Coronary artery (tissue), 2 donors: ENCODE data around the gene EFCAB5.
"Not testable (repeated sequence)": the region's sequence is repeated elsewhere in the genome, so short reads cannot be mapped to it uniquely, and the experiment has no call there.

Experiments
- DNase-seq: peaks from one replicate; pipeline ENCODE4 v3.0.0-alpha.2; 2017; ENCODE audit warnings: low spot score
- H3K27ac ChIP-seq, 2 donors: fragments of 200-600 bp; sonication (generic); one replicate each; pipeline ENCODE4 v1.5.1; 2016 to 2019
- H3K4me3 ChIP-seq: fragments of 200-600 bp; sonication (generic); 2 replicates; pipeline ENCODE4 v1.5.1; 2016; ENCODE audit warnings: mild to moderate bottlenecking, moderate library complexity
- CTCF ChIP-seq: fragments of 200-600 bp; sonication (generic); IDR thresholded peaks from one replicate; pipeline ENCODE4 v1.5.1; 2019; ENCODE audit warnings: antibody characterized with exemption

EFCAB5 gene

DNA sequence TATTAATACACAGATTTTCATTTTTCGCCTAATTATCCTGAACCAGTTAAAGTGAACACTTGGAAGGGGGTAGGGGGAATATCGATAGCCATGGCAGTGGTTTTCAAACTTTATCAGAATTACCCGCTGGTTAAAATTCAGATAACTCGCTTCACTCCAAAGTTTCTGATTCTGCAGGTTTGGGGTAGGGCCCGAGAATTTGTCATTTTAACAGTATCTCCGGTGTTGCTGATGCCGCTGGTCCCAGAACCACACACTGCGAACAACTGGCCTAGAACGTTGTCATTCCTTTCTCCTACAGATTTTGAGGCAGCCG lies 174.9 kb downstream of the EFCAB5 start:
- DNase-seq: no peak
- H3K4me3 ChIP-seq: peak overlapping the region; percentile 77
- H3K27ac ChIP-seq: peak overlapping the region; percentile 93 to 98
- TF ChIP-seq CTCF: no peak

GRCh38 chr17:30116661-30117551 lies 175.5 kb downstream of the EFCAB5 start, which contains the start of gene NSRP1:
Gene NSRP1, plus strand, starts transcription at chr17:30116816. Its CDS starts 28 bp downstream, at chr17:30116844.
- no peak for TF ChIP-seq CTCF
- peak; percentile 98 for DNase-seq
- H3K27ac ChIP-seq: peak within 1 kb of the TSS; percentile 93 to 98

DNA sequence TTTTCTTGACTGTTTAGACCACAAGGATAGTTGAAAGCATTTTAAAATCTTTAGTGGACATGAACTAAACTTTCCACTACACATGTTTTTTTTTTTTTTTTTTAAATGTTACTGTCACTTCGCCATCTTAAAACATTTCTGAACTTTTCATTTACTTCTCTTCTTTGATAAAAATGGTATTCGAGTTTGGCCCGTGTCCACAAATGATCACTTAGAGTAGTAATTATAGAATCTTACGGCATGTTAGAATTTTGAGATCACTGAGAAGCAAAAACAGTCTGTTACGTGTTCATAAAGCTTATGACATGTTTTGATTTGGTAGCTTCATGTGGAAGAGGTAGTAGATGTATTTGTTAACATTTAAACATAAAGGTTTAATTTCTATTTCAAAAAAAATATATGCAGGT lies 176.2 kb downstream of the EFCAB5 start:
- H3K27ac ChIP-seq: peak overlapping the region; percentile 93 to 98
- TF ChIP-seq CTCF: no peak
- no peak for DNase-seq
- H3K4me3 ChIP-seq: peak overlapping the region; percentile 77

More at GRCh38 chr17:30116661-30117551, 175.5 kb downstream of the EFCAB5 start, which contains the start of gene NSRP1:
- peak within 1 kb of the TSS; percentile 77 for H3K4me3 ChIP-seq

DNA sequence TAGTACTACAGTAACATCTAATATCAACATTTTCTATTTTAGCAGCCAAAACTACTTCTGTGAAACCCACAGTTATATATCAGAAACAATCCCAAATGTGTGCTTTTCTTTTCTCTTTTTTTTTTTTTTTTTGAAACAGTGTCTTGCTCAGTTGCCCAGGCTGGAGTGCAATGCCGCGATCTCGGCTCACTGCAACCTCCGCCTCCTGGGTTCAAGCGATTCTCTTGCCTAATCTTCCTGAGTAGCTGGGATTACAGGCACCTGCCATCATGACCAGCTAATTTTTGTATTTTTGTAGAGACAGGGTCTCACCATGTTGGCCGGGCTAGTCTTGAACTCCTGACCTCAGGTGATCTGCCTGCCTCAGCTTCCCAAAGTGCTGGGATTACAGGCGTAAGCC lies 177.2 kb downstream of the EFCAB5 start:
- not testable (repeated sequence) for DNase-seq, H3K4me3 ChIP-seq, H3K27ac ChIP-seq

- no peak for DNase-seq
- H3K27ac ChIP-seq: no peak overlapping the region
- no peak for TF ChIP-seq CTCF
- H3K4me3 ChIP-seq: no peak overlapping the region
Measured at GRCh38 chr17:30124273-30124796, 182.9 kb downstream of the EFCAB5 start.

GRCh38 chr17:30130121-30130520 lies 188.7 kb downstream of the EFCAB5 start:
- no peak for DNase-seq
- no peak overlapping the region for H3K27ac ChIP-seq
- TF ChIP-seq CTCF: no peak
- H3K4me3 ChIP-seq: no peak overlapping the region

DNA sequence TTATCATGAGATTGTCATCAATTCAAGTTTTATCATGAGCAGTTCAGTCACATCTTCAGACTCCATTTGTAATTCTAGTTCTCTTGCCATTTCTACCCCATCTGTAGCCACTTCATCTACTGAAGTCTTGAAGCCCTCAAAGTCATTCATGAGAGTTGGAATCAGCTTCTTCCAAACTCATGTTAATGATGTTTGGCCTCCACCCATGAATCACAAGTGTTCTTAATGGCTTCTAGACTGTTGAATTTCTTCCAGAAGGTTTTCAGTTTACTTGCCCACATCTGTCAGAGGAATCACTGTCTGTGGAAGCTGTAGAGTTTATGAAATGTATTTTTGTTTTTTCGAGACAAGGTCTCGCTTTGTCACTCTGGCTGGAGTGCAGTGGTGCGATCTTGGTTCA lies 191.2 kb downstream of the EFCAB5 start:
- Histone ChIP-seq H3K27ac (no peak overlapping the region), H3K4me3 (no peak overlapping the region)
- DNase-seq: no peak
- TF ChIP-seq CTCF: no peak
